MM.1S (cell line): ENCODE results near the gene PARP15.

Experiments used
- EZH2 ChIP-seq: fragments of 300-600 bp; sonication (generic); optimal IDR thresholded peaks from 2 replicates; pipeline ENCODE3; 2017; ENCODE audit warnings: low read depth, mild to moderate bottlenecking, antibody characterized with exemption, low read length, mixed read lengths
- EZH2phosphoT487 ChIP-seq: fragments of 300-600 bp; sonication (generic); IDR thresholded peaks from 2 replicates; pipeline ENCODE4 v1.6.1; 2018; ENCODE audit warnings: antibody characterized with exemption, low read length
- TF ChIP-seq, protein P1 (sequence below): fragments of 300-600 bp; sonication (generic); IDR thresholded peaks from 2 replicates; pipeline ENCODE4 v1.5.1; 2016; ENCODE audit warnings: antibody characterized with exemption, low read length, mixed read lengths

DNA sequence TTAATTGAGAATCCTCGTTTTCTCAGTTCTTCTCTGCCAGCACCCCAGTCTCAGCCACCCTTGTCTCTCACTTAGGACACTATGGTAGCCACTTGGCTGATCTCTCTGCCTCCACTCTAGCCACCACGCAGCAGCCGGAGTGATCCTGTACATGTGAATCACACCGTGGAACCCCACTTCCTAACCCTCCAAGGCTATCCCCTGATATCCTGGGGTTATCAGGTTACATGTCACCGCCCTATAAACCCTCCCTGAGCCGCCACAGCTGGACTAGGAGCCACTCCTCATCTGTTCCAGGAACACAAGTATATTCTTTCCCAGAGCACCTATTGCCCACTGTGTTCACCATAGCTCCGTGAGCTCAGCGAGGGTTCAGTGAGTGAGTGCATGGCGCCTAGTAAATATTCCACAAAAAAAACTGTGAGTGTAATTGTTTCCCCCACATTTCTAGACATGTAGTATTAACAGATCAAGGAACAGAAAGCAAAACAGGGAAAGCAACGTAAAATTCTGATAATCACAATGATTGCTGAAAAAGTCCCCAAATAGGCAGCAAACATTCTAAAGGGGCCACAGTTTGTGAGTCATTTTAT lies 102.5 kb downstream of the PARP15 start:
- TF ChIP-seq, protein P1, sequence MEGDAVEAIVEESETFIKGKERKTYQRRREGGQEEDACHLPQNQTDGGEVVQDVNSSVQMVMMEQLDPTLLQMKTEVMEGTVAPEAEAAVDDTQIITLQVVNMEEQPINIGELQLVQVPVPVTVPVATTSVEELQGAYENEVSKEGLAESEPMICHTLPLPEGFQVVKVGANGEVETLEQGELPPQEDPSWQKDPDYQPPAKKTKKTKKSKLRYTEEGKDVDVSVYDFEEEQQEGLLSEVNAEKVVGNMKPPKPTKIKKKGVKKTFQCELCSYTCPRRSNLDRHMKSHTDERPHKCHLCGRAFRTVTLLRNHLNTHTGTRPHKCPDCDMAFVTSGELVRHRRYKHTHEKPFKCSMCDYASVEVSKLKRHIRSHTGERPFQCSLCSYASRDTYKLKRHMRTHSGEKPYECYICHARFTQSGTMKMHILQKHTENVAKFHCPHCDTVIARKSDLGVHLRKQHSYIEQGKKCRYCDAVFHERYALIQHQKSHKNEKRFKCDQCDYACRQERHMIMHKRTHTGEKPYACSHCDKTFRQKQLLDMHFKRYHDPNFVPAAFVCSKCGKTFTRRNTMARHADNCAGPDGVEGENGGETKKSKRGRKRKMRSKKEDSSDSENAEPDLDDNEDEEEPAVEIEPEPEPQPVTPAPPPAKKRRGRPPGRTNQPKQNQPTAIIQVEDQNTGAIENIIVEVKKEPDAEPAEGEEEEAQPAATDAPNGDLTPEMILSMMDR: no peak
- TF ChIP-seq EZH2 (no peak), EZH2phosphoT487 (no peak)
